RKO (cell line): Measurements from ENCODE around the gene GSTM5.
"Not testable (repeated sequence)": the region's sequence is repeated elsewhere in the genome, so short reads cannot be mapped to it uniquely, and the experiment has no call there.

ENCODE experiments used
- DNase-seq: peaks from one replicate; pipeline ENCODE4 v3.0.0-alpha.2; 2016; ENCODE audit warnings: low spot score

The GSTM5 gene

DNA sequence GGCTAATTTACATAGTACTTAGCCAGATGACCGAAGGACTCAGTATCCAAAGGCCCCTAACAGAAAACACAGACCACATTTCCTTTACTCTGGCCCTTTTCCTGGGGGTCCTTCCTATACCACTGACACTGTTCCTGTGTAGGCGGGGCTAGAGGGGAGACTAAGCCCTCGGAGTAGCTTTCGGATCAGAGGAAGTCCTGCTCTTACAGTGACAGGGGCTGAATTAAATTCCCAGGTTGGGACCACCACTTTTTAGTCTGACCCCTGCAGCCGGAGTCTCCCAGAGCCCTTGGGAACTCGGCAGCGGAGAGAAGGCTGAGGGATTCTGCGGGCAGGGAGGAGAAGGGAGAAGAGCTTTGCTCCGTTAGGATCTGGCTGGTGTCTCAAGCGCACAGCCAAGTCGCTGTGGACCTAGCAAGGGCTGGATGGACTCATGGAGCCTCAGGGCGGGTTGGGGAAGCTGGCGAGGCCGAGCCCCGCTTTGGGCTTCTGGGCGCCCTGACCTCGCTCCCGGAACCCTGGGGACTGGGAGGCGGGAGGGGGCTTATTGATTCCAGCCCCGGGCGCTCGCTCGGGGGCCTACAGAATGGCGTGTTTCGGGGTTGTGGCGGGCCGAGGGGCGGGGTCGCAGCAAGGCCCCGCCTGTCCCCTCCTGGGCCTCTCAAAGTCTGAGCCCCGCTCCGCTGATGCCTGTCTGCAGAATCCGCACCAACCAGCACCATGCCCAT, at the start of gene GSTM5:
Gene GSTM5 (plus strand): TSS at position 659 of the 728 bp plus-strand sequence. CDS start 62 bp downstream, at position 721.
- DNase-seq: not testable (repeated sequence)

GRCh38 chr1:109664671-109665070, 47.4 kb upstream of the GSTM5 start:
- no peak for DNase-seq

DNA sequence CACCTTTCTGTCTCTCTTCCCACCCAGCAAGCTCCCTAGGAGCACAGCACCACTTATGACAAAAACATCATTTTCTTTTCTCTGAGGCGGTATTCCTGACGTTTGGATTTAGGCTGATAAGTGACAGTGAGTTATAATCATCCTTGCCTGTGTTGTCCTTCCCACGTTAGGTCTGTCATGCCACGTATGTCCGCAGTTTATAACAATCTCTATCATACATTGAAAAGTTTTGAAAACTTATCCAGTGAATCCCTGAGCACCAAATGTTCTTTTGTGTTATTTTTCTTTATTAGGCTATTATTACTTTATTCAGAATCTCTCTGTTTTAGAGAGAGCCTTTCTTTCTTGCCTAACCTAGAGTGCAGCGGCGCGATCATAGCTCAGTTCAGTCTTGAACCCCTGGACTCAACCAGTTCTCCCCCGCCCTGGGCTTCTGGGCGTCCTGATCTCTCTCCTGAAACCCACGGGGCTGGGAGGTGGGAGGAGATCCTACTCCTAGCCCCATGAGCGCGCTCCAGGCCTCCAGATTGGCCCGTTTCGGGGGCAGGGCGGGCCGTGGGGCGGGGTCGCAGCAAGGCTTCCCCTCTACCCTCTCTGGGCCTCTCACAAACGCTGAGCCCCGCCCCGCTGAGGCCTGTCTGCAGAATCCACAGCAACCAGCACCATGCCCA, 44.5 kb upstream of the GSTM5 start, which contains the start of gene GSTM2:
Gene GSTM2 (plus strand): TSS at position 606 of the 671 bp plus-strand sequence. CDS start 59 bp downstream, at position 665.
- DNase-seq: no peak

GRCh38 chr1:109668123-109668775, 43.8 kb upstream of the GSTM5 start:
- DNase-seq: no peak

DNA sequence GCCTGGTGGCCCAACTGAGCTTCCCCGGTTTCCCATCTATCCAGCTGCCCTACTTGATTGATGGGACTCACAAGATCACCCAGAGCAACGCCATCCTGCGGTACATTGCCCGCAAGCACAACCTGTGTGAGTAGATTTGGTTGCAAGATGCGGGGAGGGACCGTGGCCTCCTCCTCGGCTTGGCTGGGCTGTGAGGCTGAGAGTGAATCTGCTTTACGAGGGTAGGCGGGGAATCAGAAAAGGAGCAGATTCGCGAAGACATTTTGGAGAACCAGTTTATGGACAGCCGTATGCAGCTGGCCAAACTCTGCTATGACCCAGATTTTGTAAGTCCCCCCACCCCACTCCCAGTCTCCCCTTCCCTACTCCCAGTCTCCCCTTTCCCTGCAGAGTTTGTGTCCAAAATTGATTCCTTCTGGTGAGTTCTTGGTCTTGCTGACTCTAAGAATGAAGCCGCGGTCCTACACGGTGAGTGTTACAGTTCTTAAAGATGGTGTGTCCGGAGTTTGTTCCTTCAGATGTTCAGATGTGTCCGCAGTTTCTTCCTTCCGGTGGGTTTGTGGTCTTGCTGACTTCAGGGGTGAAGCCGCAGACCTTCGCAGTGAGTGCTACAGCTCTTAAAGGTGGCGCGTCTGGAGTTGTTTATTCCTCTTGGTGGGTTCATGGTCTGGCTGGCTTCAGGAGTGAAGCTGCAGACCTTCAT, 42.7 kb upstream of the GSTM5 start:
- DNase-seq: no peak

- DNase-seq: not testable (repeated sequence)
Measured at GRCh38 chr1:109669949-109670302, 42.1 kb upstream of the GSTM5 start.

DNA sequence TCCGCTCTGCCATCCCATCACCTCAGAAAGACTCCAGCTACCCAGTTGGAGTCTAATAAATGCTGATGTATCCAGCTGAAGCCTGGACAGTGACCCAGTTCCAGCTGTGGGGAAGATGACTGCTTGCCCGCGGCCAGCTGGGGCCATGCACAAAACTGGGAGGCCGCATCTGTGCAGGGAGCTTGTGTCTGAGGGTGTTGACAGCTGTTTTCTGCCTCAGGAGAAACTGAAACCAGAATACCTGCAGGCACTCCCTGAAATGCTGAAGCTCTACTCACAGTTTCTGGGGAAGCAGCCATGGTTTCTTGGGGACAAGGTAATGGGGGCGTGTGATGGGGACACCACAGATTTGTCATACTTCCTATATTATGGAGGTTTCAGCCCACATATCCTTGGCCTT, 41.0 kb upstream of the GSTM5 start:
- DNase-seq: no peak

- DNase-seq: not testable (repeated sequence)
Measured at GRCh38 chr1:109673861-109674260, 38.2 kb upstream of the GSTM5 start.

GRCh38 chr1:109676683-109677381, 35.2 kb upstream of the GSTM5 start:
- not testable (repeated sequence) for DNase-seq

DNA sequence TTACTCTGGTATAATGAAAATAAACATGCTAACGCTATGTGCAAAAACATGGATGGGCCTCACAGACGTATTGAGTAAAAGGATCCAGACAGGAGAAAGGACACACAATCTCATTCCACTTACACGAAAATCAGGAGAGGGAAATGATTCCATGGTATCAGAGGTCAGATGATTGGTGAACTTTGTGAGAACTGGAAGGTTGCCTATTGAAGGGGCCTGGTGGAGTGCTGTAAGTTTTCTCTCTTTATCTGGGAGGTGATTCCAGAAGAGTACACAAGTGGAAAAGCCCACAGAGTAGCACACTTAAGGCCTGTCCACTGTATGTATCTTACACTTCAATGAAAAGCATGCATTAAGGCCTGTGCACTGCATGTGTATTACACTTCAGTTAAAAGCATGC, 34.6 kb upstream of the GSTM5 start:
- no peak for DNase-seq

DNA sequence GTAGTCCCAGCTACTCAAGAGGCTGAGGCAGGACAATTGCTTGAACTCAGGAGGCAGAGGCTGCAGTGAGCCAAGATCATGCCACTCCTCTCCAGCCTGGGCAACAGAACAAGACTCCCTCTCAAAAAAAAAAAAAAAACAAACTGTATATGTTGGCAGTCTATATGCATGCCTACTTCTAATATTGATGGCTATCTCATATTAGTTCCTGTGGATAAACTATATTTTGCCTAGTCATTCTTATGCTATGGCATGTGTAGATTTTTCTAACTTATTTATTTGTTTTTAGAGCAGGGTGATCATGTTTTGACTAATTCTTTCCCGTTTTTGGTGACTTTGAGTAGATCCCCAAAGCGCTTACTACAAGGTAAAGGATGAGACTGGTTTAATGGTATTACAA, 33.4 kb upstream of the GSTM5 start:
- not testable (repeated sequence) for DNase-seq

GRCh38 chr1:109684777-109685176, 27.3 kb upstream of the GSTM5 start:
- DNase-seq: not testable (repeated sequence)

DNA sequence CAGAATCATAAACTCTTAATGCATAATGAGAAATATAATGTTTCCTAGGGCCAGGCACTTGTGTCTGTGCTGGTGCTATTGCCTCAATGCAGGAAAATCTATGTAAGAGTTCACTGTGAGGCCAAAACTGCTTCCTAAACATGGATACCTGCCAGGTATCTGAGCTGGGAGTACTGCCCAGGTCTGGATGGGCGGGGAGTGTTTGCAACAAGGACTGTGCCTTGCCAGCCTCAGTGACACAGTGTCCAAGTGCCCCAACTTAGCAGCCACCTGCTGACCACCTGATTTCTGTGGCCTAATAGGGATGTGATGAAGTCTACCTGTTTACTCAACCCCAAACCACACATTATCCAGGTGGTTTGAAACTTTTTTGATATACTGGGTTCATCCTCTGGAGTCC, 26.7 kb upstream of the GSTM5 start:
- not testable (repeated sequence) for DNase-seq

DNA sequence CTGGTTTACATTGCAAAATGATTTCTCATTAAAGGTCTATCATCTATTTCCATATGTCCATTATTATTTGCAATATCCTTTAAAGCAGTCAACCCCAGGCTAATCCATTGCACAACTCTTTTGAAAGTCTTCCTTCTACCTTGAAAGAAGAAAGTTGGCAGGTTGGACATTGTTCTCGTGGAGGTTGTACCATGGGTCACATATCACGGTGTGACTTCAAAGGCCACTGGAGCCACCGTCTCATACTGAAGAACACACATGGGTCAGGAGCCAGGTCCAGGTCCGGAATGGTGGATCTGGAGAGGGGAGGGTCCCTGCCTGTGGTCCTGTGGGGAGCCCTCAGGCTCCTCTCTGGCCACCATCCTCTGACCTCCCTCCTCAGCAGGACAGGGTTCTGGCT, 26.2 kb upstream of the GSTM5 start:
- not testable (repeated sequence) for DNase-seq

DNA sequence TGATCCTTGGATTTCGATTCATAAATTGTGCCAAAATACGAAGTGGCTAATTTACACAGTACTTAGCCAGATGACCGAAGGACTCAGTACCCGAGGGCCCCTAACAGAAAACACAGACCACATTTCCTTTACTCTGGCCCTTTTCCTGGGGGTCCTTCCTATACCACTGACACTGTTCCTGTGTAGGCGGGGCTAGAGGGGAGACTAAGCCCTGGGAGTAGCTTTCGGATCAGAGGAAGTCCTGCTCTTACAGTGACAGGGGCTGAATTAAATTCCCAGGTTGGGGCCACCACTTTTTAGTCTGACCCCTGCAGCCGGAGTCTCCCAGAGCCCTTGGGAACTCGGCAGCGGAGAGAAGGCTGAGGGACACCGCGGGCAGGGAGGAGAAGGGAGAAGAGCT, 24.9 kb upstream of the GSTM5 start:
- not testable (repeated sequence) for DNase-seq

DNA sequence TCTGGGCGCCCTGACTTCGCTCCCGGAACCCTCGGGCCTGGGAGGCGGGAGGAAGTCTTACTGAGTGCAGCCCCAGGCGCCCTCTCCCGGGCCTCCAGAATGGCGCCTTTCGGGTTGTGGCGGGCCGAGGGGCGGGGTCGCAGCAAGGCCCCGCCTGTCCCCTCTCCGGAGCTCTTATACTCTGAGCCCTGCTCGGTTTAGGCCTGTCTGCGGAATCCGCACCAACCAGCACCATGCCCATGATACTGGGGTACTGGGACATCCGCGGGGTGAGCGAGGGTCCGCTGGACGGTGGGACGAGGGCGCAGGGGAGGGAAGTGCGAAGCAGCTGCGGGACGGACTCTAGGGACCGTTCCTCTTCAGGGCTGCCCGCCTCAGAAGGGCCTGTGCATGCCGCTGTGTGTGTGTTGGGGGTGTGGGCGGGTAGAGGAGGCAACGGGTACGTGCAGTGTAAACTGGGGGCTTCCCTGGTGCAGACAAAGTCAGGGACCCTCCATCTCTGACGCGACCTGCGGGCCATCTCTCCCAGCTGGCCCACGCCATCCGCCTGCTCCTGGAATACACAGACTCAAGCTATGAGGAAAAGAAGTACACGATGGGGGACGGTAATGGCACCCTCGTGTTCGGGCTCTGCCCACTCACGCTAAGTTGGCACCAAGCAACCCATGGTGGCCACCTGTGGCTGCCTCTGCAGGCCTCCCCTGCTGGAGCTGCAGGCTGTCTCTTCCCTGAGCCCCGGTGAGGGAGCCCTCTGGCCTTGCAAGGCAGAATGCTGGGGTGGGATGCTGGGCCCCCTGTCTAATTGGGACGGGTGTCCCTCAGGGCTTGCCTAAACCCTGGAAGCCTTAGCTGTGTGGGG, 24.2 kb upstream of the GSTM5 start, which contains the start of gene GSTM1:
Gene GSTM1 (plus strand): TSS at position 177 of the 859 bp plus-strand sequence. CDS start 57 bp downstream, at position 234.
- peak; percentile 78 for DNase-seq

DNA sequence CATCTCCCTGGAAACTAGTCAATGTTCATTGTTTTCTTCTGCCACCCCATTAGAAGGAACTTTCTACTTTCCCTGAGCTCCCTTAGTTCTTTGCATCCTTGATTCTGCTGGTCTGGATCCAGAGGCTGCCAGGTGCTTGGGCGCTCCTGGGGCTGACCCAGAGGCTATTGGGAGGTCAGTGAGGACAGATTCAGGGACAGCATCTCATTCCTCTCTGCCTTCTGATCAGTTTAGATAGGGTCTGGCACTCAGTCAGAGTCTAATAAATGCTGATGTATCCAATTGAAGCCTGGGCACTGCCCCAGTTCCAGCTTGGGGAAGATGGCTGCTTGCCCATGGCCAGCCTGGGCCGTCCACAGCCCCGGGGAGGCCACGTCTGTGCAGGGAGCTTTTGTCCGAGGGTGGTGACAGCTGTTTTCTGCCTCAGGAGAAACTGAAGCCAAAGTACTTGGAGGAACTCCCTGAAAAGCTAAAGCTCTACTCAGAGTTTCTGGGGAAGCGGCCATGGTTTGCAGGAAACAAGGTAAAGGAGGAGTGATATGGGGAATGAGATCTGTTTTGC, 22.1 kb upstream of the GSTM5 start:
- no peak for DNase-seq

DNA sequence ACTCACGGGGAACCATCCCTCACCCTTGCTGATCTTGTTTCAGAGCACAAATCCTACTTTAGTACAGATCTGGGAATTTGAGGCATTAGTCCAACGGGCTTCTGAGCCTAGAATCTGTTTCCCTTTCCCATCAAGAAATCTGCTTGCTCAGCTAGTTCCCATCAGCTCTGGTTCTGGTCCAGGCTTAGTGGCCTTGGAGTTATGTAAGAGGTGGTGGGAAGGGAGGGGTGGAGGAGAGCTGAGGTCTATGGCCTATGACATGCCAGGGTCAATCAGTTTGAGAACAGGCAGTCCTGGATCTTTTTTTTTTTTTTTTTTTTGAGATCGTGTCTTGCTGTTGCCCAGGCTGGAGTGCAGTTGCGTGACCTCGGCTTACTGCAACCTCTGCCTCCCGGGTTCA, 20.3 kb upstream of the GSTM5 start:
- DNase-seq: no peak

- not testable (repeated sequence) for DNase-seq
Measured at GRCh38 chr1:109694400-109694799, 17.7 kb upstream of the GSTM5 start.

- DNase-seq: not testable (repeated sequence)
Measured at GRCh38 chr1:109695138-109695537, 16.9 kb upstream of the GSTM5 start.
